ENCODE data around the gene TMEM117. TPM values are rescaled to one million over a fixed set of nuclear protein-coding genes. Genes with fewer than 3 reads are reported as not detected.

Gene TMEM117
- total RNA-seq, 5 donors from 2014 or later (not counting 1 experiment from before 2014, with no cell fraction given): 3.3 to 4.4 (median 3.9) TPM

GRCh38 chr12:43896496-43896895 lies 60.6 kb downstream of the TMEM117 start:
- H3K27me3 ChIP-seq (replicated peaks in 1 of 2; ENCODE audit: control insufficient read depth in 2 of 2, extremely low read depth in 1 of 2, insufficient read depth in 2 of 2, low read length in 1 of 2): no peaks in the 10 kb centered on the region
- H3K36me3 Mint-ChIP-seq: peaks cover 29% of the 10 kb centered on the region
- ATAC-seq (replicated peaks in 1 of 4): no peak
- WGBS (ENCODE audit: insufficient coverage): no CpG with 5 or more reads among the region's 1 CpG
- H3K4me1 Mint-ChIP-seq: peaks cover 0 to 6% (median 0%) of the 10 kb centered on the region in 3 donors
- CTCF ChIA-PET: no interaction called here
- no peak for DNase-seq
- no peaks in the 10 kb centered on the region for H3K9me3 ChIP-seq
- H3K4me3 Mint-ChIP-seq: no peak overlapping the region
- H3K36me3 ChIP-seq (ENCODE audit: control insufficient read depth in 2 of 2, extremely low read depth in 1 of 2, insufficient read depth in 1 of 2, low read length in 1 of 2): no peaks in the 10 kb centered on the region
- H3K27ac Mint-ChIP-seq: no peak overlapping the region
- no peak overlapping the region for H3K4me3 ChIP-seq (ENCODE audit: control insufficient read depth in 1 of 2, extremely low read depth in 1 of 2, low read length in 1 of 2)
- H3K27ac ChIP-seq (ENCODE audit: low read length): no peak overlapping the region
- peaks cover 0 to 12% (median 3%) of the 10 kb centered on the region in 3 donors for H3K9me3 Mint-ChIP-seq
- POLR2A ChIA-PET: interaction anchor here in 1 of 2 donors (0.6 kb wide), 1 partner anchor 129 kb away, joined by 3 read pairs; no protein-coding TSS in a partner anchor
- no peaks in the 10 kb centered on the region for H3K27me3 Mint-ChIP-seq
- H3K4me1 ChIP-seq (ENCODE audit: control insufficient read depth in 1 of 2, extremely low read depth in 1 of 2, insufficient read depth in 2 of 2, low read length in 2 of 2): no peaks in the 10 kb centered on the region

DNA sequence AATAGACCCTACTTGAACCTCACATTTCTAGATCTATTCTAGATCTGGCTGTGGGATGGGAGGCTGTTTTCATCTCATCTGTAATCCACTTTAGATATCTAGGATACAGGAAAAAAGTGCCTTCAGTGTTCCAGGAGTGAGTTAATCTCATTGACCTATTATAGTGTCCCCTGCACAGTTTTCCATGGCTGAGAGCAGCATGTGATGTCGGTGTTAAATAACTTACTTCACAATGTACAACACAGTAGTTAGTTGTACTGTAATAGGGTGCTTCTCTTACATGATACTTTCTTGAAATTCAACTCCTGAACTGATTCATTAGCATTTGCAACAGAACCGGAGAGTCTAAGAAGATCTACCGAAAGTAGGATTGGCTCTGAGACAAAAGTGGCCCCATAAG lies 62.6 kb downstream of the TMEM117 start:
- WGBS (ENCODE audit: insufficient coverage): 100% methylated on average over 1 of the region's 3 CpGs
- Mint-ChIP-seq H3K36me3 (peaks cover 19% of the 10 kb centered on the region), H3K4me3 (no peak overlapping the region), H3K27ac (no peak overlapping the region), H3K4me1 (peaks cover 0 to 6% (median 0%) of the 10 kb centered on the region in 3 donors), H3K9me3 (peaks cover 0 to 3% (median 0%) of the 10 kb centered on the region in 3 donors), H3K27me3 (peaks cover 0 to 7% of the 10 kb centered on the region in 2 donors)
- Histone ChIP-seq H3K27me3 (replicated peaks in 1 of 2; ENCODE audit: control insufficient read depth in 2 of 2, extremely low read depth in 1 of 2, insufficient read depth in 2 of 2, low read length in 1 of 2) (no peaks in the 10 kb centered on the region), H3K9me3 (no peaks in the 10 kb centered on the region), H3K36me3 (ENCODE audit: control insufficient read depth in 2 of 2, extremely low read depth in 1 of 2, insufficient read depth in 1 of 2, low read length in 1 of 2) (no peaks in the 10 kb centered on the region), H3K4me1 (ENCODE audit: control insufficient read depth in 1 of 2, extremely low read depth in 1 of 2, insufficient read depth in 2 of 2, low read length in 2 of 2) (no peaks in the 10 kb centered on the region), H3K4me3 (ENCODE audit: control insufficient read depth in 1 of 2, extremely low read depth in 1 of 2, low read length in 1 of 2) (no peak overlapping the region), H3K27ac (ENCODE audit: low read length) (no peak overlapping the region)
- DNase-seq (no peak), ATAC-seq (replicated peaks in 1 of 4) (no peak)
- POLR2A ChIA-PET: no interaction called here
- CTCF ChIA-PET: no interaction called here

DNA sequence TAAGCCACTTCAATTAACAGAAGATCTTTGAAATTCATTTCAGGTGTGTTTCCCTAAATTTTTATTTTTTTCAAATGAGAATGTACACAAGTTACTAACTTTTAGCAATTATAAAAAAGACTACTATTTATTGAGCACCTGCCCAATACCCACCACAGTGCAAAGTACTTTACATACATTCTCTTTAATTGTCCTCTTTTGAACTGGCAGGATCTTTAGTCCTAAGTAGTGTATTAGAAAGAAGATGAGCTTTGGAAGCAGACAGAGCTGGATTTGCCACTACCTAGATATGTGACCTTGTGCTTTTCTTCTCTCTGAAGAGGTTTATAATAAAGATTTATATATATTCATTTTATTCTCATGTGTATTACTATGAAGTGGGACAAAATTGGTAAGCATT lies 63.7 kb downstream of the TMEM117 start:
- Histone ChIP-seq H3K4me1 (ENCODE audit: control insufficient read depth in 1 of 2, extremely low read depth in 1 of 2, insufficient read depth in 2 of 2, low read length in 2 of 2) (no peaks in the 10 kb centered on the region), H3K4me3 (ENCODE audit: control insufficient read depth in 1 of 2, extremely low read depth in 1 of 2, low read length in 1 of 2) (no peak overlapping the region), H3K36me3 (ENCODE audit: control insufficient read depth in 2 of 2, extremely low read depth in 1 of 2, insufficient read depth in 1 of 2, low read length in 1 of 2) (no peaks in the 10 kb centered on the region), H3K27me3 (replicated peaks in 1 of 2; ENCODE audit: control insufficient read depth in 2 of 2, extremely low read depth in 1 of 2, insufficient read depth in 2 of 2, low read length in 1 of 2) (no peaks in the 10 kb centered on the region), H3K27ac (ENCODE audit: low read length) (no peak overlapping the region), H3K9me3 (no peaks in the 10 kb centered on the region)
- H3K4me3 Mint-ChIP-seq: no peak overlapping the region
- ATAC-seq (replicated peaks in 1 of 4) (no peak), DNase-seq (no peak)
- peaks cover 0 to 7% of the 10 kb centered on the region in 2 donors for H3K27me3 Mint-ChIP-seq
- POLR2A ChIA-PET: no interaction called here
- CTCF ChIA-PET: no interaction called here
- H3K27ac Mint-ChIP-seq: no peak overlapping the region
- peaks cover 0 to 3% (median 0%) of the 10 kb centered on the region in 3 donors for H3K9me3 Mint-ChIP-seq
- peaks cover 0 to 6% (median 0%) of the 10 kb centered on the region in 3 donors for H3K4me1 Mint-ChIP-seq
- peaks cover 11% of the 10 kb centered on the region for H3K36me3 Mint-ChIP-seq

DNA sequence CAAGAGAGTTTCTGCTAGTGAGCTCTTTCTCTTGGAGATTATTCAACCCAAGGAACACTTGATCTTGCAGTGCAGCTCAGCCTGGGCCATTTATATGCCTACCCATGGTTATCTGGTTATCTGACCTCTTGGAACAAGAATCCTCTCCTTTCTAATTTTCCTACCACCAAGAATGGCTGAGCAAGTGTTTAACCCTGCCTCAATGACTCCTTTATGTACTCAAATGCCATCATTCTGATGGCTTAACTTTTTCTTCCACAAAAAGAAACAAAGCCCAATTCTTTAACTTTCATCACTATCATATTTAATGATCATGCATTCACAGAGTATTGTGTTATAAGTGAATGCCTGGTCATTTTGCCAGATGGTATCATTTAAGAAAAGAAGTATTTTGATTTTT lies 67.8 kb downstream of the TMEM117 start:
- CTCF ChIA-PET: no interaction called here
- POLR2A ChIA-PET: no interaction called here
- Mint-ChIP-seq H3K4me1 (peaks cover 0 to under 1% (median 0%) of the 10 kb centered on the region in 3 donors), H3K27me3 (peaks cover 0 to 7% of the 10 kb centered on the region in 2 donors), H3K9me3 (no peaks in the 10 kb centered on the region), H3K36me3 (no peaks in the 10 kb centered on the region), H3K27ac (no peak overlapping the region), H3K4me3 (no peak overlapping the region)
- Histone ChIP-seq H3K27me3 (replicated peaks in 1 of 2; ENCODE audit: control insufficient read depth in 2 of 2, extremely low read depth in 1 of 2, insufficient read depth in 2 of 2, low read length in 1 of 2) (no peaks in the 10 kb centered on the region), H3K4me1 (ENCODE audit: control insufficient read depth in 1 of 2, extremely low read depth in 1 of 2, insufficient read depth in 2 of 2, low read length in 2 of 2) (no peaks in the 10 kb centered on the region), H3K4me3 (ENCODE audit: control insufficient read depth in 1 of 2, extremely low read depth in 1 of 2, low read length in 1 of 2) (no peak overlapping the region), H3K9me3 (no peaks in the 10 kb centered on the region), H3K27ac (ENCODE audit: low read length) (no peak overlapping the region), H3K36me3 (ENCODE audit: control insufficient read depth in 2 of 2, extremely low read depth in 1 of 2, insufficient read depth in 1 of 2, low read length in 1 of 2) (no peaks in the 10 kb centered on the region)
- ATAC-seq (replicated peaks in 1 of 4) (no peak), DNase-seq (no peak)

GRCh38 chr12:43912859-43913258 lies 77.0 kb downstream of the TMEM117 start:
- Mint-ChIP-seq H3K9me3 (no peaks in the 10 kb centered on the region), H3K27ac (no peak overlapping the region), H3K4me3 (no peak overlapping the region), H3K4me1 (no peaks in the 10 kb centered on the region), H3K27me3 (no peaks in the 10 kb centered on the region), H3K36me3 (no peaks in the 10 kb centered on the region)
- Histone ChIP-seq H3K4me3 (ENCODE audit: control insufficient read depth in 1 of 2, extremely low read depth in 1 of 2, low read length in 1 of 2) (no peak overlapping the region), H3K27ac (ENCODE audit: low read length) (no peak overlapping the region), H3K4me1 (ENCODE audit: control insufficient read depth in 1 of 2, extremely low read depth in 1 of 2, insufficient read depth in 2 of 2, low read length in 2 of 2) (no peaks in the 10 kb centered on the region), H3K27me3 (replicated peaks in 1 of 2; ENCODE audit: control insufficient read depth in 2 of 2, extremely low read depth in 1 of 2, insufficient read depth in 2 of 2, low read length in 1 of 2) (no peaks in the 10 kb centered on the region), H3K36me3 (ENCODE audit: control insufficient read depth in 2 of 2, extremely low read depth in 1 of 2, insufficient read depth in 1 of 2, low read length in 1 of 2) (no peaks in the 10 kb centered on the region), H3K9me3 (no peaks in the 10 kb centered on the region)
- no peak for DNase-seq
- ChIA-PET CTCF (interaction anchor here in 1 of 2 donors (0.6 kb wide), 1 partner anchor 251 kb away, joined by 3 read pairs; no protein-coding TSS in a partner anchor), POLR2A (interaction anchor here in 1 of 2 donors (0.6 kb wide), 1 partner anchor 15 kb away, joined by 3 read pairs; no protein-coding TSS in a partner anchor)
- no peak for ATAC-seq (replicated peaks in 1 of 4)
- WGBS (ENCODE audit: insufficient coverage): 0% methylated on average over 1 of the region's 1 CpG

GRCh38 chr12:43914391-43914790 lies 78.5 kb downstream of the TMEM117 start:
- ATAC-seq (replicated peaks in 1 of 4) (no peak), DNase-seq (no peak)
- Mint-ChIP-seq H3K27me3 (no peaks in the 10 kb centered on the region), H3K4me3 (no peak overlapping the region), H3K27ac (no peak overlapping the region), H3K9me3 (no peaks in the 10 kb centered on the region), H3K36me3 (no peaks in the 10 kb centered on the region), H3K4me1 (no peaks in the 10 kb centered on the region)
- no peak overlapping the region for H3K4me3 ChIP-seq (ENCODE audit: control insufficient read depth in 1 of 2, extremely low read depth in 1 of 2, low read length in 1 of 2)
- WGBS (ENCODE audit: insufficient coverage): 79% methylated on average over 2 of the region's 4 CpGs
- no peaks in the 10 kb centered on the region for H3K27me3 ChIP-seq (replicated peaks in 1 of 2; ENCODE audit: control insufficient read depth in 2 of 2, extremely low read depth in 1 of 2, insufficient read depth in 2 of 2, low read length in 1 of 2)
- no peak overlapping the region for H3K27ac ChIP-seq (ENCODE audit: low read length)
- no peaks in the 10 kb centered on the region for H3K36me3 ChIP-seq (ENCODE audit: control insufficient read depth in 2 of 2, extremely low read depth in 1 of 2, insufficient read depth in 1 of 2, low read length in 1 of 2)
- ChIA-PET POLR2A (no interaction called here), CTCF (interaction anchor here in 1 of 2 donors (0.6 kb wide), 1 partner anchor 1811 kb away, joined by 3 read pairs; no protein-coding TSS in a partner anchor)
- no peaks in the 10 kb centered on the region for H3K9me3 ChIP-seq
- no peaks in the 10 kb centered on the region for H3K4me1 ChIP-seq (ENCODE audit: control insufficient read depth in 1 of 2, extremely low read depth in 1 of 2, insufficient read depth in 2 of 2, low read length in 2 of 2)

DNA sequence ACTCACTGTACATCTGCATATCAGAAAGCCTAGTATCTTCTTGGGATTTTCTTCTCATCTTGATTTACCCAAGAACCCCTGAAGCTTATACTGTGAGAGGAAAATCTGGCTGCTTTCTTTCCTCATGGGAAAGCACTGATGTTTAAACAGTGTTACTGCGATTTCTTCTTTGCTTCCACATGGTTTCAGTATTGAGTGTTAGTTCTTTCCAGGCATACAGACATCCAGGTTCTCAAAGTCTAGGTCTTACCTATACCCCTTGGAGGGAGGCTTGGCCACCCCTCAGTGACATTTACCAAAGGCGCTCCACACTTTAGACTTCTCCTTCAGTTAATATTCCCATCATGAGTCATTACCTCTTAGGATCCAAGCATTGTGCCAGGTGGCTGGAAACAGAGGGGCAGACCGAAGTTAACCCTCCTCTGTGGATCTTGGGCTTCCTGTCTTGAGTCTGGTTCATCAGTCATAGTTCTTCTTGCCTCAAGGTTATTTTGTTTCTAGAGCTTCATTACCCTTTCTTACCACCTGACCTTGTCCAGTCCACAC lies 79.1 kb downstream of the TMEM117 start:
- Mint-ChIP-seq H3K36me3 (peaks cover 3% of the 10 kb centered on the region), H3K27me3 (no peaks in the 10 kb centered on the region), H3K27ac (no peak overlapping the region), H3K9me3 (no peaks in the 10 kb centered on the region), H3K4me1 (no peaks in the 10 kb centered on the region), H3K4me3 (no peak overlapping the region)
- no peak overlapping the region for H3K4me3 ChIP-seq (ENCODE audit: control insufficient read depth in 1 of 2, extremely low read depth in 1 of 2, low read length in 1 of 2)
- 88% methylated on average over 2 of the region's 3 CpGs for WGBS (ENCODE audit: insufficient coverage)
- POLR2A ChIA-PET: no interaction called here
- ATAC-seq (replicated peaks in 1 of 4) (no peak), DNase-seq (no peak)
- no peaks in the 10 kb centered on the region for H3K36me3 ChIP-seq (ENCODE audit: control insufficient read depth in 2 of 2, extremely low read depth in 1 of 2, insufficient read depth in 1 of 2, low read length in 1 of 2)
- CTCF ChIA-PET: no interaction called here
- H3K27ac ChIP-seq (ENCODE audit: low read length): no peak overlapping the region
- H3K27me3 ChIP-seq (replicated peaks in 1 of 2; ENCODE audit: control insufficient read depth in 2 of 2, extremely low read depth in 1 of 2, insufficient read depth in 2 of 2, low read length in 1 of 2): no peaks in the 10 kb centered on the region
- no peaks in the 10 kb centered on the region for H3K9me3 ChIP-seq
- no peaks in the 10 kb centered on the region for H3K4me1 ChIP-seq (ENCODE audit: control insufficient read depth in 1 of 2, extremely low read depth in 1 of 2, insufficient read depth in 2 of 2, low read length in 2 of 2)
